ENCODE data around the gene IGFBP1. TPM values are rescaled to one million over a fixed set of nuclear protein-coding genes. Genes with fewer than 3 reads are reported as not detected.
"Not testable (repeated sequence)": the region's sequence is repeated elsewhere in the genome, so short reads cannot be mapped to it uniquely, and the experiment has no call there.

Gene IGFBP1
- polyA plus RNA-seq, 1 donor from 2014 or later: not detected

DNA sequence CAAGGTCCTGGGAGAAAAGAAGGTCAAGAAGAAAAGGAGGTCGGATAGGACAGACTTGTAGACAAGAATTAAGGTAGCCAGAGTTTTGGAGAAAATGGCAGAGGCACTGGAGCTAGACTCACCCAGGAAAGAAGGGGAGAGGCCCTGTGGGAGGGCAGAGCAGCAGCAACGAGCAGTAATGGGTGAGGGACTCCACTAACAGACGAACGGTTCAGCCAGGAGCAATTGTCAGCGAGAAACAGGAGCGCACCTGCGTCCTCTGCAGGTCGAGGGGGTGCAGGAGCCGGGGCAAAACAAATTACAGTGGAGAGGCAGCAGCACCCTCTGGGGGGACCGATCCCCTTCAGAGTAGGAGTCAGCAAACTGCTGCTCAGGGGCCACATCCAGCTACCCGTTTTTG is 51.3 kb downstream of the IGFBP1 start:
- Histone ChIP-seq H3K27ac (ENCODE audit: low read length) (no peak overlapping the region), H3K4me3 (ENCODE audit: low read length) (no peak overlapping the region), H3K9ac (ENCODE audit: low read length) (no peak overlapping the region), H3K79me2 (replicated peaks; ENCODE audit: insufficient read depth, low read length) (no peaks in the 10 kb centered on the region), H3K4me2 (ENCODE audit: low read length) (no peak overlapping the region), H3F3A (ENCODE audit: insufficient read depth, low read length, poor library complexity, severe bottlenecking) (no peaks in the 10 kb centered on the region), H3K36me3 (ENCODE audit: insufficient read depth, low read length) (no peaks in the 10 kb centered on the region), H3K9me2 (ENCODE audit: insufficient read depth, low read length) (no peaks in the 10 kb centered on the region), H3K9me3 (ENCODE audit: low read length) (no peaks in the 10 kb centered on the region), H2AFZ (ENCODE audit: low read depth, low read length) (no peak overlapping the region), H4K20me1 (ENCODE audit: insufficient read depth) (no peaks in the 10 kb centered on the region), H3K27me3 (ENCODE audit: insufficient read depth, low read depth, low read length) (no peaks in the 10 kb centered on the region)
- TF ChIP-seq EZH2 (IDR thresholded peaks at IDR 0.05; ENCODE audit: borderline replicate concordance, insufficient read depth, low read length, poor library complexity, severe bottlenecking) (no peak), CTCF (IDR thresholded peaks at IDR 0.05; ENCODE audit: poor library complexity, severe bottlenecking) (no peak), TAF1 (IDR thresholded peaks at IDR 0.05; ENCODE audit: low read depth) (no peak)
- TF ChIP-seq, protein P1, sequence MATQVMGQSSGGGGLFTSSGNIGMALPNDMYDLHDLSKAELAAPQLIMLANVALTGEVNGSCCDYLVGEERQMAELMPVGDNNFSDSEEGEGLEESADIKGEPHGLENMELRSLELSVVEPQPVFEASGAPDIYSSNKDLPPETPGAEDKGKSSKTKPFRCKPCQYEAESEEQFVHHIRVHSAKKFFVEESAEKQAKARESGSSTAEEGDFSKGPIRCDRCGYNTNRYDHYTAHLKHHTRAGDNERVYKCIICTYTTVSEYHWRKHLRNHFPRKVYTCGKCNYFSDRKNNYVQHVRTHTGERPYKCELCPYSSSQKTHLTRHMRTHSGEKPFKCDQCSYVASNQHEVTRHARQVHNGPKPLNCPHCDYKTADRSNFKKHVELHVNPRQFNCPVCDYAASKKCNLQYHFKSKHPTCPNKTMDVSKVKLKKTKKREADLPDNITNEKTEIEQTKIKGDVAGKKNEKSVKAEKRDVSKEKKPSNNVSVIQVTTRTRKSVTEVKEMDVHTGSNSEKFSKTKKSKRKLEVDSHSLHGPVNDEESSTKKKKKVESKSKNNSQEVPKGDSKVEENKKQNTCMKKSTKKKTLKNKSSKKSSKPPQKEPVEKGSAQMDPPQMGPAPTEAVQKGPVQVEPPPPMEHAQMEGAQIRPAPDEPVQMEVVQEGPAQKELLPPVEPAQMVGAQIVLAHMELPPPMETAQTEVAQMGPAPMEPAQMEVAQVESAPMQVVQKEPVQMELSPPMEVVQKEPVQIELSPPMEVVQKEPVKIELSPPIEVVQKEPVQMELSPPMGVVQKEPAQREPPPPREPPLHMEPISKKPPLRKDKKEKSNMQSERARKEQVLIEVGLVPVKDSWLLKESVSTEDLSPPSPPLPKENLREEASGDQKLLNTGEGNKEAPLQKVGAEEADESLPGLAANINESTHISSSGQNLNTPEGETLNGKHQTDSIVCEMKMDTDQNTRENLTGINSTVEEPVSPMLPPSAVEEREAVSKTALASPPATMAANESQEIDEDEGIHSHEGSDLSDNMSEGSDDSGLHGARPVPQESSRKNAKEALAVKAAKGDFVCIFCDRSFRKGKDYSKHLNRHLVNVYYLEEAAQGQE (IDR thresholded peaks at IDR 0.05; ENCODE audit: borderline replicate concordance): no peak

GRCh38 chr7:45940237-45940781 is 52.0 kb downstream of the IGFBP1 start:
- not testable (repeated sequence) for H2AFZ ChIP-seq (ENCODE audit: low read depth, low read length); H3F3A ChIP-seq (ENCODE audit: insufficient read depth, low read length, poor library complexity, severe bottlenecking); H3K79me2 ChIP-seq (replicated peaks; ENCODE audit: insufficient read depth, low read length); H3K4me3 ChIP-seq (ENCODE audit: low read length); H3K27me3 ChIP-seq (ENCODE audit: insufficient read depth, low read depth, low read length); H3K9me2 ChIP-seq (ENCODE audit: insufficient read depth, low read length); H4K20me1 ChIP-seq (ENCODE audit: insufficient read depth); H3K4me2 ChIP-seq (ENCODE audit: low read length); H3K9ac ChIP-seq (ENCODE audit: low read length); H3K36me3 ChIP-seq (ENCODE audit: insufficient read depth, low read length); H3K27ac ChIP-seq (ENCODE audit: low read length); H3K9me3 ChIP-seq (ENCODE audit: low read length)

DNA sequence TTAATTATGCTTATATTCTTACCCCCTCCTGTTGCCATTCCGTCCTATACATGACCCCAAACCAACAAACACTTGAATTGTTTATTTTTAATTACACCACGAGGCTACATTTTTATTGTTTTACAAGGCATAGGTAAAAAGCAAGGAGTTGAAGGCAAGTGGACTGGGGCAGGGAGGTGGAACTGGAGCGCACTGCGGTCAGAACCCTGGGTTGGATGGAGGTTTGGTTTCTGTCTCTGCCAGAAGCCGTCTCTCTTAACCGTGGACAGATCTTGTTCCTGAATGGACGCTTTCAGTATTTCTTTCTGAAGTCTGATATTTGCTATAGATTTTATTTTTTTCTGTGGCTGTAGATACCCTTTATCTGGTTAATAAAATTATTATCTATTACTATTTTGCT is 52.7 kb downstream of the IGFBP1 start:
- TF ChIP-seq MXI1 (conservative IDR thresholded peaks at IDR 0.05; ENCODE audit: poor library complexity, severe bottlenecking) (no peak), TAF1 (IDR thresholded peaks at IDR 0.05; ENCODE audit: low read depth) (no peak), EZH2 (IDR thresholded peaks at IDR 0.05; ENCODE audit: borderline replicate concordance, insufficient read depth, low read length, poor library complexity, severe bottlenecking) (no peak), POLR2AphosphoS5 (IDR thresholded peaks at IDR 0.05) (no peak), SMC3 (conservative IDR thresholded peaks at IDR 0.05; ENCODE audit: poor library complexity) (no peak), RAD21 (conservative IDR thresholded peaks at IDR 0.05) (no peak), EP300 (conservative IDR thresholded peaks at IDR 0.05; ENCODE audit: poor library complexity, severe bottlenecking) (no peak), CTCF (IDR thresholded peaks at IDR 0.05; ENCODE audit: poor library complexity, severe bottlenecking) (no peak)
- TF ChIP-seq, protein P1 (IDR thresholded peaks at IDR 0.05; ENCODE audit: borderline replicate concordance): no peak
- Histone ChIP-seq H4K20me1 (ENCODE audit: insufficient read depth) (no peaks in the 10 kb centered on the region), H3K4me2 (ENCODE audit: low read length) (no peak overlapping the region), H2AFZ (ENCODE audit: low read depth, low read length) (no peak overlapping the region), H3K27me3 (ENCODE audit: insufficient read depth, low read depth, low read length) (no peaks in the 10 kb centered on the region), H3K9me2 (ENCODE audit: insufficient read depth, low read length) (no peaks in the 10 kb centered on the region), H3K9ac (ENCODE audit: low read length) (no peak overlapping the region), H3K79me2 (replicated peaks; ENCODE audit: insufficient read depth, low read length) (no peaks in the 10 kb centered on the region), H3K4me3 (ENCODE audit: low read length) (no peak overlapping the region), H3K36me3 (ENCODE audit: insufficient read depth, low read length) (no peaks in the 10 kb centered on the region), H3K27ac (ENCODE audit: low read length) (no peak overlapping the region), H3K9me3 (ENCODE audit: low read length) (no peaks in the 10 kb centered on the region), H3F3A (ENCODE audit: insufficient read depth, low read length, poor library complexity, severe bottlenecking) (no peaks in the 10 kb centered on the region)

All from neural cell (in vitro differentiated cells).